AML-193 (cell line): ENCODE results near the gene SLCO2B1.
"Not testable (repeated sequence)": the region's sequence is repeated elsewhere in the genome, so short reads cannot be mapped to it uniquely, and the experiment has no call there.

Experiments used
- DNase-seq, 2 experiments: peaks; one replicate each; lab custom pipeline; 2025; lab: John Stamatoyannopoulos, UW

SLCO2B1 gene

GRCh38 chr11:75150879-75151278 lies at the start of gene SLCO2B1:
TSS of gene SLCO2B1 (plus strand) at chr11:75151107. CDS start at chr11:75151382, 275 bp downstream.
- DNase-seq: no peak

GRCh38 chr11:75101424-75102128 lies 49.3 kb upstream of the SLCO2B1 start:
- no peak for DNase-seq

GRCh38 chr11:75103380-75104026 lies 47.4 kb upstream of the SLCO2B1 start:
- DNase-seq: no peak

GRCh38 chr11:75105462-75105925 lies 45.4 kb upstream of the SLCO2B1 start:
- DNase-seq: no peak

GRCh38 chr11:75105967-75106681 lies 44.8 kb upstream of the SLCO2B1 start:
- DNase-seq: not testable (repeated sequence)

GRCh38 chr11:75107187-75107586 lies 43.7 kb upstream of the SLCO2B1 start:
- DNase-seq: no peak

- no peak for DNase-seq
Measured at GRCh38 chr11:75112200-75112599, 38.7 kb upstream of the SLCO2B1 start.

GRCh38 chr11:75113030-75113429 lies 37.9 kb upstream of the SLCO2B1 start:
- no peak for DNase-seq

GRCh38 chr11:75114465-75114864 lies 36.4 kb upstream of the SLCO2B1 start:
- DNase-seq: no peak

- no peak for DNase-seq
Measured at GRCh38 chr11:75118577-75118976, 32.3 kb upstream of the SLCO2B1 start.

- DNase-seq: no peak
Measured at GRCh38 chr11:75126564-75126963, 24.3 kb upstream of the SLCO2B1 start.

- DNase-seq: no peak
Measured at GRCh38 chr11:75132080-75132479, 18.8 kb upstream of the SLCO2B1 start.

- DNase-seq: no peak
Measured at GRCh38 chr11:75133976-75134375, 16.9 kb upstream of the SLCO2B1 start.

GRCh38 chr11:75135021-75135650 lies 15.8 kb upstream of the SLCO2B1 start:
- DNase-seq: no peak

GRCh38 chr11:75135651-75136050 lies 15.3 kb upstream of the SLCO2B1 start:
- no peak for DNase-seq

- peak in 1 of 2 experiments; percentile 7 for DNase-seq
Measured at GRCh38 chr11:75140269-75141138, 10.4 kb upstream of the SLCO2B1 start.

- no peak for DNase-seq
Measured at GRCh38 chr11:75141166-75141565, 9.7 kb upstream of the SLCO2B1 start.

GRCh38 chr11:75142714-75143419 lies 8.0 kb upstream of the SLCO2B1 start:
- peak; percentile 88 to 89 for DNase-seq

- no peak for DNase-seq
Measured at GRCh38 chr11:75143420-75143731, 7.5 kb upstream of the SLCO2B1 start.

GRCh38 chr11:75144716-75145014 lies 6.2 kb upstream of the SLCO2B1 start:
- no peak for DNase-seq
